Effector memory CD8-positive, alpha-beta T cell (primary cell): ENCODE measurements around the gene GAL.

ENCODE experiments used
- ATAC-seq: fragments of 150-1000 bp; cut with Tn5 transposase; replicated peaks from 2 replicates; pipeline ENCODE4 v1.10.0; 2021; ENCODE audit warnings: mild to moderate bottlenecking, moderate library complexity
- DNase-seq, 3 experiments: peaks; one replicate each; pipeline ENCODE4 v3.0.0; 2021
- H3K27ac Mint-ChIP-seq, 2 donors: one replicate each; pipeline ENCODE4 v1.8.0; 2022; ENCODE audit warnings: mild to moderate bottlenecking in 2 of 2, mixed read lengths in 2 of 2, moderate library complexity in 2 of 2
- H3K27me3 Mint-ChIP-seq, 2 donors: one replicate each; pipeline ENCODE4 v1.8.0; 2022; ENCODE audit warnings: mixed read lengths in 2 of 2
- H3K36me3 Mint-ChIP-seq: one replicate; pipeline ENCODE4 v1.8.0; 2022; ENCODE audit warnings: mild to moderate bottlenecking, moderate library complexity, mixed read lengths; ENCODE audit not compliant: insufficient read depth
- H3K4me1 Mint-ChIP-seq, 2 donors: one replicate each; pipeline ENCODE4 v1.8.0; 2022; ENCODE audit warnings: low read depth in 2 of 2, mixed read lengths in 2 of 2
- H3K4me3 Mint-ChIP-seq, 2 donors: one replicate each; pipeline ENCODE4 v1.8.0; 2022; ENCODE audit warnings: mild to moderate bottlenecking in 2 of 2, mixed read lengths in 2 of 2, moderate library complexity in 2 of 2
- H3K9me3 Mint-ChIP-seq, 2 donors: one replicate each; pipeline ENCODE4 v1.8.0; 2022; ENCODE audit warnings: mixed read lengths in 2 of 2

Gene GAL

GRCh38 chr11:68680541-68681231 lies 3.7 kb upstream of the GAL start:
- no peaks in the 10 kb centered on the region for H3K9me3 Mint-ChIP-seq

GRCh38 chr11:68682531-68682961 lies 1.8 kb upstream of the GAL start:
- H3K36me3 Mint-ChIP-seq: no peaks in the 10 kb centered on the region
- no peaks in the 10 kb centered on the region for H3K9me3 Mint-ChIP-seq
- peaks cover 54 to 77% of the 10 kb centered on the region in 2 donors for H3K27me3 Mint-ChIP-seq
- DNase-seq (no peak), ATAC-seq (no peak)
- no peak overlapping the region for H3K4me3 Mint-ChIP-seq
- no peaks in the 10 kb centered on the region for H3K4me1 Mint-ChIP-seq
- no peak overlapping the region for H3K27ac Mint-ChIP-seq

More at GRCh38 chr11:68680541-68681231, 3.7 kb upstream of the GAL start:
- H3K36me3 Mint-ChIP-seq: no peaks in the 10 kb centered on the region
- H3K4me1 Mint-ChIP-seq: no peaks in the 10 kb centered on the region
- peaks cover 46 to 70% of the 10 kb centered on the region in 2 donors for H3K27me3 Mint-ChIP-seq
- no peak for DNase-seq
- H3K4me3 Mint-ChIP-seq: no peak overlapping the region
- no peak overlapping the region for H3K27ac Mint-ChIP-seq
- no peak for ATAC-seq

GRCh38 chr11:68683121-68683520 lies 1.2 kb upstream of the GAL start:
- ATAC-seq (no peak), DNase-seq (no peak)
- Mint-ChIP-seq H3K36me3 (no peaks in the 10 kb centered on the region), H3K9me3 (no peaks in the 10 kb centered on the region), H3K4me1 (no peaks in the 10 kb centered on the region), H3K4me3 (no peak overlapping the region), H3K27ac (no peak overlapping the region), H3K27me3 (peaks cover 55 to 77% of the 10 kb centered on the region in 2 donors)

GRCh38 chr11:68683536-68684384 lies 584 bp upstream of the GAL start:
- ATAC-seq (no peak), DNase-seq (no peak)
- H3K4me3 Mint-ChIP-seq: no peak overlapping the region
- H3K4me1 Mint-ChIP-seq: no peaks in the 10 kb centered on the region
- H3K27ac Mint-ChIP-seq: no peak overlapping the region
- H3K9me3 Mint-ChIP-seq: no peaks in the 10 kb centered on the region
- peaks cover 53 to 74% of the 10 kb centered on the region in 2 donors for H3K27me3 Mint-ChIP-seq
- no peaks in the 10 kb centered on the region for H3K36me3 Mint-ChIP-seq

GRCh38 chr11:68685656-68686380 lies 1.5 kb downstream of the GAL start:
- Mint-ChIP-seq H3K36me3 (no peaks in the 10 kb centered on the region), H3K27ac (peak overlapping the region in 1 of 2 donors; percentile 7), H3K4me1 (peaks cover 9 to 12% of the 10 kb centered on the region in 2 donors), H3K9me3 (no peaks in the 10 kb centered on the region), H3K4me3 (peak overlapping the region in 1 of 2 donors; percentile 35), H3K27me3 (peaks cover 53 to 63% of the 10 kb centered on the region in 2 donors)
- DNase-seq: no peak
- ATAC-seq: no peak

GRCh38 chr11:68686486-68686885 lies 2.1 kb downstream of the GAL start:
- H3K4me3 Mint-ChIP-seq: peak overlapping the region in 1 of 2 donors; percentile 35
- H3K27ac Mint-ChIP-seq: peak overlapping the region in 1 of 2 donors; percentile 7
- no peaks in the 10 kb centered on the region for H3K36me3 Mint-ChIP-seq
- H3K9me3 Mint-ChIP-seq: no peaks in the 10 kb centered on the region
- peaks cover 53 to 65% of the 10 kb centered on the region in 2 donors for H3K27me3 Mint-ChIP-seq
- ATAC-seq (no peak), DNase-seq (no peak)
- peaks cover 15 to 18% of the 10 kb centered on the region in 2 donors for H3K4me1 Mint-ChIP-seq

GRCh38 chr11:68687311-68687710 lies 3.0 kb downstream of the GAL start:
- H3K9me3 Mint-ChIP-seq: no peaks in the 10 kb centered on the region
- ATAC-seq (no peak), DNase-seq (no peak)
- peaks cover 16 to 18% of the 10 kb centered on the region in 2 donors for H3K4me1 Mint-ChIP-seq
- H3K27ac Mint-ChIP-seq: peak overlapping the region in 1 of 2 donors; percentile 49
- peaks cover 45 to 59% of the 10 kb centered on the region in 2 donors for H3K27me3 Mint-ChIP-seq
- H3K36me3 Mint-ChIP-seq: no peaks in the 10 kb centered on the region
- no peak overlapping the region for H3K4me3 Mint-ChIP-seq

- Mint-ChIP-seq H3K27ac (no peak overlapping the region), H3K4me3 (no peak overlapping the region), H3K36me3 (no peaks in the 10 kb centered on the region), H3K4me1 (peaks cover 16 to 18% of the 10 kb centered on the region in 2 donors), H3K9me3 (no peaks in the 10 kb centered on the region), H3K27me3 (peaks cover 38 to 56% of the 10 kb centered on the region in 2 donors)
- ATAC-seq (no peak), DNase-seq (no peak)
These were observed 3.6 kb downstream of the GAL start for GRCh38 chr11:68687986-68688385.

- Mint-ChIP-seq H3K27ac (peak overlapping the region in 1 of 2 donors; percentile 25), H3K36me3 (no peaks in the 10 kb centered on the region), H3K9me3 (no peaks in the 10 kb centered on the region), H3K4me3 (no peak overlapping the region), H3K4me1 (peaks cover 16 to 18% of the 10 kb centered on the region in 2 donors), H3K27me3 (peaks cover 34 to 56% of the 10 kb centered on the region in 2 donors)
- ATAC-seq: no peak
- no peak for DNase-seq
These were observed 4.5 kb downstream of the GAL start for GRCh38 chr11:68688881-68689280.

- Mint-ChIP-seq H3K9me3 (no peaks in the 10 kb centered on the region), H3K27ac (peak overlapping the region; percentile 53 to 82), H3K36me3 (no peaks in the 10 kb centered on the region), H3K27me3 (peaks cover 37 to 66% of the 10 kb centered on the region in 2 donors), H3K4me1 (peaks cover 16 to 18% of the 10 kb centered on the region in 2 donors), H3K4me3 (peak overlapping the region; percentile 54 to 68)
- DNase-seq (no peak), ATAC-seq (no peak)
These were observed 5.6 kb downstream of the GAL start for GRCh38 chr11:68689737-68690625.

GRCh38 chr11:68690671-68691401 lies 6.5 kb downstream of the GAL start:
- DNase-seq (peak in 2 of 3 experiments; percentile 11 to 14), ATAC-seq (peak; percentile 89)
- Mint-ChIP-seq H3K27me3 (peaks cover 38 to 66% of the 10 kb centered on the region in 2 donors), H3K9me3 (no peaks in the 10 kb centered on the region), H3K4me1 (peaks cover 16 to 18% of the 10 kb centered on the region in 2 donors), H3K27ac (peak overlapping the region; percentile 53 to 82), H3K36me3 (no peaks in the 10 kb centered on the region), H3K4me3 (peak overlapping the region; percentile 54 to 68)

GRCh38 chr11:68691402-68691784 lies 7.0 kb downstream of the GAL start:
- no peak for ATAC-seq
- Mint-ChIP-seq H3K27ac (peak overlapping the region in 1 of 2 donors; percentile 82), H3K9me3 (no peaks in the 10 kb centered on the region), H3K4me1 (peaks cover 16 to 18% of the 10 kb centered on the region in 2 donors), H3K27me3 (peaks cover 38 to 66% of the 10 kb centered on the region in 2 donors), H3K36me3 (no peaks in the 10 kb centered on the region), H3K4me3 (peak overlapping the region in 1 of 2 donors; percentile 54)
- no peak for DNase-seq
